ENCODE results near the gene CFAP43. TPM values are rescaled to one million over a fixed set of nuclear protein-coding genes. Genes with fewer than 3 reads are reported as not detected.
A peak's percentile ranks its signal among the peaks of the same experiment; 100 is the strongest.

Gene CFAP43
- total and polyA plus RNA-seq, 2 donors (not counting 1 experiment from before 2014, with no cell fraction given), result under 0.01 to 0.10 TPM

DNA sequence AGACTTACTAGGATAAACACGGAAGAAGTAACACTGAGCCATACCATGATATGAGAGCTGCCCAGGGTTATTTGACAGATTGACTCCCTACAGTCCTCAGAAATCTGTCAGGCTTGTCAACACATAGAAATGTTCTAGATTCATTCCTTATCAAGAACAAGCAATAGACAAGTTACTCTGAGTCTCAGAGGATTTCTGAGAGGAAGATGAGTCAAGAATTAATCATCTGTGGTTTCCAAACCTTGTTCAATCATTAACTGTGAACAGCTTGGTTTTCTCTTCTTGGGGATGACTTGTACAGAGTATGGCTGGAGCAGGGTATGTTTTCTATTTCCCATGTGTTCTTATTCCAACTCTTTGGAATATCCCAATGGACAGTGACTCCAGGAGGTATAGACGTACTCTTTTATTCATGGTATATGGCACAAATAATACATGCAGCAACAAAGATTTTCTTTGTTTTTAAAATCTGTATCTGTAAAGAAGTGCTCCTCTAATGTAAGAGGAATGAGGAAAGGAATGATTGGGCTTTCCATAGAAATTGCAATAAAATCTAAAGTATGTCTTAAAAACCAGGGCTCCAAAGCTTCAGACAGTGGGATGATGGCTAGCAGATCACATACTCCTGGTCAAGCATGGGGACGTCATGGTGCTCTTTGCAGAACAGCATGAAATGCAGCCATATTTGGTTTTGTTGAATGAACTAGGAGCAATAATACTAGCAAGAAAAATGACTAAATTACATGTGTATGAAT lies 122.1 kb downstream of the CFAP43 start:
- H3K79me2 ChIP-seq (ENCODE audit: control insufficient read depth, insufficient read depth, low read length), result no peaks in the 10 kb centered on the region
- no peaks in the 10 kb centered on the region for H3K9me3 ChIP-seq (ENCODE audit: control insufficient read depth, insufficient read depth, low read depth, low read length)
- H3K36me3 ChIP-seq (ENCODE audit: control insufficient read depth, insufficient read depth, low read length), result no peaks in the 10 kb centered on the region
- TF ChIP-seq, protein P1, sequence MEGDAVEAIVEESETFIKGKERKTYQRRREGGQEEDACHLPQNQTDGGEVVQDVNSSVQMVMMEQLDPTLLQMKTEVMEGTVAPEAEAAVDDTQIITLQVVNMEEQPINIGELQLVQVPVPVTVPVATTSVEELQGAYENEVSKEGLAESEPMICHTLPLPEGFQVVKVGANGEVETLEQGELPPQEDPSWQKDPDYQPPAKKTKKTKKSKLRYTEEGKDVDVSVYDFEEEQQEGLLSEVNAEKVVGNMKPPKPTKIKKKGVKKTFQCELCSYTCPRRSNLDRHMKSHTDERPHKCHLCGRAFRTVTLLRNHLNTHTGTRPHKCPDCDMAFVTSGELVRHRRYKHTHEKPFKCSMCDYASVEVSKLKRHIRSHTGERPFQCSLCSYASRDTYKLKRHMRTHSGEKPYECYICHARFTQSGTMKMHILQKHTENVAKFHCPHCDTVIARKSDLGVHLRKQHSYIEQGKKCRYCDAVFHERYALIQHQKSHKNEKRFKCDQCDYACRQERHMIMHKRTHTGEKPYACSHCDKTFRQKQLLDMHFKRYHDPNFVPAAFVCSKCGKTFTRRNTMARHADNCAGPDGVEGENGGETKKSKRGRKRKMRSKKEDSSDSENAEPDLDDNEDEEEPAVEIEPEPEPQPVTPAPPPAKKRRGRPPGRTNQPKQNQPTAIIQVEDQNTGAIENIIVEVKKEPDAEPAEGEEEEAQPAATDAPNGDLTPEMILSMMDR (conservative IDR thresholded peaks at IDR 0.05 in 1 of 2, IDR thresholded peaks at IDR 0.05 in 1 of 2; ENCODE audit: low read depth in 1 of 2, low read length in 2 of 2), result no peak
- no peak for TF ChIP-seq EZH2 (IDR thresholded peaks at IDR 0.05; ENCODE audit: low read length, missing control alignments)
- no peaks in the 10 kb centered on the region for H4K20me1 ChIP-seq (ENCODE audit: control insufficient read depth, extremely low read depth, insufficient read depth, low read length)
- H3K4me1 ChIP-seq (ENCODE audit: control insufficient read depth, extremely low read depth, insufficient read depth, low read length), result peaks cover 2% of the 10 kb centered on the region
- no peak overlapping the region for H3K4me3 ChIP-seq (replicated peaks in 1 of 4; ENCODE audit: control extremely low read depth in 1 of 4, insufficient read depth in 1 of 4, low read depth in 3 of 4, low read length in 4 of 4)
- no peak overlapping the region for H3K9ac ChIP-seq (ENCODE audit: insufficient read depth, low read length)
- no peak overlapping the region for H2AFZ ChIP-seq (ENCODE audit: low read length)
- no peak overlapping the region for H3K27ac ChIP-seq (ENCODE audit: insufficient read depth, low read length)
- no peak overlapping the region for H3K4me2 ChIP-seq (ENCODE audit: extremely low read depth, insufficient read depth, low read length)
- peak; percentile 54 to 85 for DNase-seq (ENCODE audit: low read depth in 2 of 2)
- H3K27me3 ChIP-seq (ENCODE audit: control insufficient read depth, insufficient read depth, low read length), result no peaks in the 10 kb centered on the region

DNA sequence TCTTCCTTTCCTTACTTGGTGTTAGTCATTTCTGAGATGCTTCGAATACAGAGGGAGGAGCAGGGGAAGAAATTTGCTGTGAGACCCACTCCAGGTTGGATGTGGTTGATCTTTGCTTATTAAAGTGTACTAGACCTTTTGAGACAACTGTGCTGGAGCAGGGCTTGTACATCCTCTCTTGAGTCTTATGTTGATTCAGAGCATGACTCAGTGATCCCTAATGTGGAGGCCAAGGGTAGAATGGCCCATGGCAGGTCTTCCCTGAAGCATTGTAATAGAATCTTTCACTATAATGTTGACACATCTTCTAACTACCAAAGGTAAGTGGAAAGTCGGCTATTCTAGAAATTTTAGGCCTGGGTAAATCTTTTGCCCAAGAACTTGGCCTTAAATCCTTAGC lies 127.2 kb downstream of the CFAP43 start:
- Histone ChIP-seq H3K4me1 (ENCODE audit: control insufficient read depth, extremely low read depth, insufficient read depth, low read length) (no peaks in the 10 kb centered on the region), H3K36me3 (ENCODE audit: control insufficient read depth, insufficient read depth, low read length) (no peaks in the 10 kb centered on the region), H3K9me3 (ENCODE audit: control insufficient read depth, insufficient read depth, low read depth, low read length) (no peaks in the 10 kb centered on the region), H3K4me3 (replicated peaks in 1 of 4; ENCODE audit: control extremely low read depth in 1 of 4, insufficient read depth in 1 of 4, low read depth in 3 of 4, low read length in 4 of 4) (no peak overlapping the region), H3K4me2 (ENCODE audit: extremely low read depth, insufficient read depth, low read length) (no peak overlapping the region), H3K79me2 (ENCODE audit: control insufficient read depth, insufficient read depth, low read length) (no peaks in the 10 kb centered on the region), H2AFZ (ENCODE audit: low read length) (no peak overlapping the region), H3K27me3 (ENCODE audit: control insufficient read depth, insufficient read depth, low read length) (no peaks in the 10 kb centered on the region), H3K27ac (ENCODE audit: insufficient read depth, low read length) (no peak overlapping the region), H4K20me1 (ENCODE audit: control insufficient read depth, extremely low read depth, insufficient read depth, low read length) (no peaks in the 10 kb centered on the region), H3K9ac (ENCODE audit: insufficient read depth, low read length) (no peak overlapping the region)
- no peak for DNase-seq (ENCODE audit: low read depth in 2 of 2)
- TF ChIP-seq EZH2 (IDR thresholded peaks at IDR 0.05; ENCODE audit: low read length, missing control alignments), result no peak
- TF ChIP-seq, protein P1 (conservative IDR thresholded peaks at IDR 0.05 in 1 of 2, IDR thresholded peaks at IDR 0.05 in 1 of 2; ENCODE audit: low read depth in 1 of 2, low read length in 2 of 2), result no peak

DNA sequence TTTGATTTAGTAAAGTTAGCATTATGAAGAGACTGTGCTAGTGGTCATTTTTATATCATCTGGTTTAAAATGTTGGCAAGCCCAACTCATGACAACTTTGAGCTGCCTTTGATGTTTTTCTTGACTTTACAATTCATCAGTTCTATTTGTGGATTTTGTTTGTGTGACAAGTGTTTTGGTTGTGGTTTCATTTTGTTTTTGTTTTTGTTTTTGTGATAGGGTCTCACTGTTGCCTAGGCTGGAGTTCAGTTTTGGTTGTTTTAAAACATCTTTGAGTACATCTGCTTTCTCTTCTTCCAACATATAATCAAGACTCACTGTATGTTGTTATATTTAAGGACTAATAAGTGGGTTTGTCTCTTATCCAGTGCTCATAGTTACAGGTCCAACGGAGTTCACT lies 127.7 kb downstream of the CFAP43 start:
- TF ChIP-seq, protein P1 (conservative IDR thresholded peaks at IDR 0.05 in 1 of 2, IDR thresholded peaks at IDR 0.05 in 1 of 2; ENCODE audit: low read depth in 1 of 2, low read length in 2 of 2), result no peak
- TF ChIP-seq EZH2 (IDR thresholded peaks at IDR 0.05; ENCODE audit: low read length, missing control alignments), result no peak
- Histone ChIP-seq H3K4me1 (ENCODE audit: control insufficient read depth, extremely low read depth, insufficient read depth, low read length) (no peaks in the 10 kb centered on the region), H3K4me2 (ENCODE audit: extremely low read depth, insufficient read depth, low read length) (no peak overlapping the region), H3K36me3 (ENCODE audit: control insufficient read depth, insufficient read depth, low read length) (no peaks in the 10 kb centered on the region), H3K79me2 (ENCODE audit: control insufficient read depth, insufficient read depth, low read length) (no peaks in the 10 kb centered on the region), H3K27ac (ENCODE audit: insufficient read depth, low read length) (no peak overlapping the region), H4K20me1 (ENCODE audit: control insufficient read depth, extremely low read depth, insufficient read depth, low read length) (no peaks in the 10 kb centered on the region), H3K27me3 (ENCODE audit: control insufficient read depth, insufficient read depth, low read length) (no peaks in the 10 kb centered on the region), H3K9me3 (ENCODE audit: control insufficient read depth, insufficient read depth, low read depth, low read length) (no peaks in the 10 kb centered on the region), H3K9ac (ENCODE audit: insufficient read depth, low read length) (no peak overlapping the region), H2AFZ (ENCODE audit: low read length) (no peak overlapping the region), H3K4me3 (replicated peaks in 1 of 4; ENCODE audit: control extremely low read depth in 1 of 4, insufficient read depth in 1 of 4, low read depth in 3 of 4, low read length in 4 of 4) (no peak overlapping the region)
- DNase-seq (ENCODE audit: low read depth in 2 of 2), result no peak

All from fibroblast of lung (primary cell).